ENCODE results near the gene GP9.
"Not testable (repeated sequence)": the region's sequence is repeated elsewhere in the genome, so short reads cannot be mapped to it uniquely, and the experiment has no call there.

The GP9 gene

DNA sequence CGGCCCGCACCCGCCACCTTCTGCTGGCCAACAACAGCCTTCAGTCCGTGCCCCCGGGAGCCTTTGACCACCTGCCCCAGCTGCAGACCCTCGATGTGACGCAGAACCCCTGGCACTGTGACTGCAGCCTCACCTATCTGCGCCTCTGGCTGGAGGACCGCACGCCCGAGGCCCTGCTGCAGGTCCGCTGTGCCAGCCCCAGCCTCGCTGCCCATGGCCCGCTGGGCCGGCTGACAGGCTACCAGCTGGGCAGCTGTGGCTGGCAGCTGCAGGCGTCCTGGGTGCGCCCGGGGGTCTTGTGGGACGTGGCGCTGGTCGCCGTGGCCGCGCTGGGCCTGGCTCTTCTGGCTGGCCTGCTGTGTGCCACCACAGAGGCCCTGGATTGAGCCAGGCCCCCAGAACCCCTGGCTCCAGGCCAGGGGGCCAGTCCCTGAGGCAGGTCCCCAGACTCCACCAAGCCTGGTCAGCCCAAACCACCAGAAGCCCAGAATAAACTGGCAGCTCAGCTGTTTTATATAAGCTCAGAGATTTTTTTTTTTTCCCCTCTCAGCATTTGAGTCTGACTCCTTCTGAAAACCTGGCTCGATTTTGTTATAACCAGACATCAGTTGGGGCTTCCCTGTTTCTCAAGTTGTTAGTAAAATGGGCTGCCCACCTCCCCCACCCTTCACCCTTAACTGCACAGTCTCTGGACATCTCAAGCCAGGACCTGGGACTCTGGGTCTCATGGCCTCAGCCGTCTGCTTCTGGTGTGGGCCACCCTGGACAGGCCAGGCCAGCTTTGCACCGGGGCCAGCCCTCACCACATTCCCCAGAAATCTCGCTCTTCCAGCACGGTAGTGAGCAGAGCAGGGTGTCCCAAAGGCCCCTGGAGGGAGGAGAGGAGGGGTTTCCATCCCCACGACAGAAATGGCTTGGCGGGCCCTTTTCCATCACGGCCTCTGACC lies 1.6 kb downstream of the GP9 start:
- in situ Hi-C loops (cut with MboI; ENCODE audit: low pct_unique_long_range_greater_than_20kb, low sequenced_read_pairs, unreplicated experiment), result no loop called here
- TF ChIP-seq, protein P1, sequence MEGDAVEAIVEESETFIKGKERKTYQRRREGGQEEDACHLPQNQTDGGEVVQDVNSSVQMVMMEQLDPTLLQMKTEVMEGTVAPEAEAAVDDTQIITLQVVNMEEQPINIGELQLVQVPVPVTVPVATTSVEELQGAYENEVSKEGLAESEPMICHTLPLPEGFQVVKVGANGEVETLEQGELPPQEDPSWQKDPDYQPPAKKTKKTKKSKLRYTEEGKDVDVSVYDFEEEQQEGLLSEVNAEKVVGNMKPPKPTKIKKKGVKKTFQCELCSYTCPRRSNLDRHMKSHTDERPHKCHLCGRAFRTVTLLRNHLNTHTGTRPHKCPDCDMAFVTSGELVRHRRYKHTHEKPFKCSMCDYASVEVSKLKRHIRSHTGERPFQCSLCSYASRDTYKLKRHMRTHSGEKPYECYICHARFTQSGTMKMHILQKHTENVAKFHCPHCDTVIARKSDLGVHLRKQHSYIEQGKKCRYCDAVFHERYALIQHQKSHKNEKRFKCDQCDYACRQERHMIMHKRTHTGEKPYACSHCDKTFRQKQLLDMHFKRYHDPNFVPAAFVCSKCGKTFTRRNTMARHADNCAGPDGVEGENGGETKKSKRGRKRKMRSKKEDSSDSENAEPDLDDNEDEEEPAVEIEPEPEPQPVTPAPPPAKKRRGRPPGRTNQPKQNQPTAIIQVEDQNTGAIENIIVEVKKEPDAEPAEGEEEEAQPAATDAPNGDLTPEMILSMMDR (IDR thresholded peaks at IDR 0.05; ENCODE audit: extremely low read depth, insufficient read depth, missing control alignments), result no peak
- DNase-seq (ENCODE audit: low spot score), result no peak

DNA sequence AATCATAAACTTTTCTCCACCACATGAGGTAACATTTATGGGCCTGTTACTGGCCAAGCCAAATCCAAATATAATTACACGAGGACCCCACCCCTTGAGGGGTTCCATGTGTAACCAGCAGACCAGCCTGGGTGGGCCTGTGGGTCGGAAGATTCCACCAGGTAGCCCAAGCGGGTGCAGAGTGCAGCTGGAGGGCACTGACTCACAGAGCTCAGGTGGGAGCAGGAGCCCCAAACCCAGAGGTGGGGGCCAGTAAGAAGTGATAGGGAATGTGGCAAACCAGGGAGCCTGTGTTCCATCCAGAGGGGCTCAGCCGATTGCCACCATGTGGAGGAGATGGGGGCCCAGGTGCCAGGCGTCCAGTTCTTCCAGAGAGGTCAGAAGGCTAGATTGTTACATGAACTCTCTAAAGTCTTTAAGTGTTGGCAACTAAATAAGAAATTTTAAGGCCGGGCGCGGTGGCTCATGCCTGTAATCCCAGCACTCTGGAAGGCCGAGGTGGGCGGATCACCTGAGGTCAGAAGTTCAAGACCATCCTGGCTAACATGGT lies 2.6 kb downstream of the GP9 start:
- in situ Hi-C loops (cut with MboI; ENCODE audit: low pct_unique_long_range_greater_than_20kb, low sequenced_read_pairs, unreplicated experiment), result no loop called here
- DNase-seq (ENCODE audit: low spot score), result no peak
- TF ChIP-seq, protein P1 (IDR thresholded peaks at IDR 0.05; ENCODE audit: extremely low read depth, insufficient read depth, missing control alignments), result no peak

DNA sequence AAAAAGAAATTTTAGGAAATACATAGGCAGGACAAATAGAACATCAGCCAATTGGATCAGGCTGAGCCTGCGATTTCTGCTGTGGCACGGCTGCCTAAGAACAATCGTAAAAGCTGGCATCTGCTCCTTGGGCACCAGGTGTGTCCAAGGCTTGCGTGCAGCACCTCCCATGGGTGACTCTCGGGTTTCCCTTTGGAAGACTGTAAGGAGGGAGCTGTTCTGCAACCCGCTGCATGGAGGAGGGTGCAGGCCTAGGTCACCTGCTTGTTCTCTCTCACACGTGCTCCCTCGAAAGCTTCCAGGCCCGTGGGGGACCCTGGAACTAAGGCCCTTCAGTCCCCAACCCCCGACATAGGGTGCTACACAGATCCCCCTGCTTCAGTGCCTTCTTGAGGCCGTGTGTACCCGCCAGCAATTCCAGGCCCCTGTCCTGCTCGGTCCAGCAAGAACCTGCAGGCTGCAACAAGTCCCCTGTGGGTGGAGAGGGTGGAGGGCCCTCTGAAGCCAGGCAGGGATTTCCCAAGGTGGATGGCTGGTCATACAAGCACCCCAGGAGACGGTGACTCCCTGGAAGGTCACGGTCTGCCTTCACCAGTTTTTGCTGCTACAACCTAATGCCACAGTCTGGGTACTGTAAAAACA lies 3.4 kb downstream of the GP9 start:
- no peak for DNase-seq (ENCODE audit: low spot score)
- TF ChIP-seq, protein P1 (IDR thresholded peaks at IDR 0.05; ENCODE audit: extremely low read depth, insufficient read depth, missing control alignments), result no peak
- in situ Hi-C loops (cut with MboI; ENCODE audit: low pct_unique_long_range_greater_than_20kb, low sequenced_read_pairs, unreplicated experiment), result no loop called here

DNA sequence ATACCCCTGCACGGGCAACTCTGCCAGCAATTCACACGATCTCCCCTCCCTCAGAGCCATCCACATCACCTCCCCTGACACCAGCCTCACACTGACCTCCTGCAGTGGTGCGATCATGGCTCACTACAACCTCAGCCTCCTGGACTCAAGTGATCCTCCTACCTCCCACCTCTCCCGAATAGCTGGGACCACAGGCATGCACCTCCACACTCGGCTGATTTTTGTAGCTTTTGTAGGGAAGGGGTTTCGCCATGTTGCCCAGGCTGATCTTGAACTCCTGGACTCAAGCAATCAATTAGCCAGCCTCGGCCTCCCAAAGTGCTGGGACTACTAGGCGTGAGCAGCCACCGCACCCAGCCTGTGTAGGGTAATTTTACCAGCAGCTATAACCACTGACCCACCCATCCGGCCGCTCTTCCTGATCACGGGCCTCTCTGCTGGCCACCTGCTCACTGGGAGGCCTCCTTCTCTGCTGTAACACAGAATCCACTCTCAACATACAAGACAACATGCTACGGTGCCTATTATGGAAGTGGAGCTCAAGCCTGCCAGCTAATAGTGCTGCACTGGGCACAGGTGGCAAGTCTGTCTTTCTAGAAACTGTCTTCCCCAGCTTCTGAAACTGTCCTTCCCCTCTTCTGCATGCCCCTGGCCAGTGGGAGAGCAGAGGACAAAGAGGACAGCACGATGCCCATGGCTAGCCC lies 4.6 kb downstream of the GP9 start:
- TF ChIP-seq, protein P1 (IDR thresholded peaks at IDR 0.05; ENCODE audit: extremely low read depth, insufficient read depth, missing control alignments), result no peak
- DNase-seq (ENCODE audit: low spot score), result no peak
- in situ Hi-C loops (cut with MboI; ENCODE audit: low pct_unique_long_range_greater_than_20kb, low sequenced_read_pairs, unreplicated experiment), result no loop called here

DNA sequence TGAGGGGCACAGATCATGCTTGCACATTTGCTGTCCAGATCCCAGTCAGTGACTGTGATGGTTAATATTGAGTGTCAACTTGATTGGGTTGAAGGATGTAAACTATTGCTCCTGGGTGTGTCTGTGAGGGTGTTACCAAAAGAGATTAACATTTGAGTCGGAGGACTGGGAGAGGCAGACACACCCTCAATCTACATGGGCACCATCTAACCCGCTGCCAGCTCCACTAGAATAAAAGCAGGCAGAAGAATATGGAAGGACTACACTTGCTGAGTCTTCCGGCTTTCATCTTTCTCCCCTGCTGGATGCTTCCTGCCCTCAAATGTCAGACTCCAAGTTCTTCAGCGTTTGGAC lies 5.1 kb downstream of the GP9 start:
- in situ Hi-C loops (cut with MboI; ENCODE audit: low pct_unique_long_range_greater_than_20kb, low sequenced_read_pairs, unreplicated experiment), result no loop called here

DNA sequence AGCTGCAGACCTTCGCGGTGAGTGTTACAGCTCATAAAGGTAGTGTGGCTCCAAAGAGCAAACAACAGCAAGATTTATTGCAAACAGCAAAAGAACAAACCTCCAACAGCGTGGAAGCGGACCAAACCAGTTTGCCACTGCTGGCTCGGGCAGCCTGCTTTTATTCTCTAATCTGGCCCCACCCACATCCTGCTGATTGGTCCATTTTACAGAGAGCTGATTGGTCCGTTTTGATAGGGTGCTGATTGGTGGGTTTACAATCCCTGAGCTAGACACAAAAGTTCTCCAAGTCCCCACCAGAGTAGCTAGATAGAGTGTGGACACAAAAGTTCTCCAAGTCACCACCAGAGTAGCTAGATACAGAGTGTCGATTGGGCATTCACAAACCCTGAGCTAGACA lies 7.1 kb downstream of the GP9 start:
- in situ Hi-C loops (cut with MboI; ENCODE audit: low pct_unique_long_range_greater_than_20kb, low sequenced_read_pairs, unreplicated experiment); DNase-seq (ENCODE audit: low spot score): not testable (repeated sequence)

More for the DNA sequence above, 5.1 kb downstream of the GP9 start:
- no peak for DNase-seq (ENCODE audit: low spot score)
- TF ChIP-seq, protein P1 (IDR thresholded peaks at IDR 0.05; ENCODE audit: extremely low read depth, insufficient read depth, missing control alignments), result no peak
